ENCODE results near the gene YIPF2. TPM values are rescaled to one million over a fixed set of nuclear protein-coding genes. Genes with fewer than 3 reads are reported as not detected.
A peak's percentile ranks its signal among the peaks of the same experiment; 100 is the strongest.

Gene YIPF2
- total RNA-seq, 2 donors from 2014 or later: 23.4 to 34.3 TPM

- no peak overlapping the region for H3K4me3 ChIP-seq
- peaks cover 0 to 56% of the 10 kb centered on the region in 2 donors for H3K4me1 ChIP-seq
- H3K36me3 ChIP-seq: no peaks in the 10 kb centered on the region
- H3K27me3 ChIP-seq: no peaks in the 10 kb centered on the region
- H3K27ac ChIP-seq: no peak overlapping the region
- no peak for TF ChIP-seq CTCF (IDR thresholded peaks at IDR 0.05)
- H3K9me3 ChIP-seq: no peaks in the 10 kb centered on the region
- no peak for DNase-seq (ENCODE audit: low spot score)
Measured at GRCh38 chr19:10874024-10874423, 54.4 kb downstream of the YIPF2 start.

DNA sequence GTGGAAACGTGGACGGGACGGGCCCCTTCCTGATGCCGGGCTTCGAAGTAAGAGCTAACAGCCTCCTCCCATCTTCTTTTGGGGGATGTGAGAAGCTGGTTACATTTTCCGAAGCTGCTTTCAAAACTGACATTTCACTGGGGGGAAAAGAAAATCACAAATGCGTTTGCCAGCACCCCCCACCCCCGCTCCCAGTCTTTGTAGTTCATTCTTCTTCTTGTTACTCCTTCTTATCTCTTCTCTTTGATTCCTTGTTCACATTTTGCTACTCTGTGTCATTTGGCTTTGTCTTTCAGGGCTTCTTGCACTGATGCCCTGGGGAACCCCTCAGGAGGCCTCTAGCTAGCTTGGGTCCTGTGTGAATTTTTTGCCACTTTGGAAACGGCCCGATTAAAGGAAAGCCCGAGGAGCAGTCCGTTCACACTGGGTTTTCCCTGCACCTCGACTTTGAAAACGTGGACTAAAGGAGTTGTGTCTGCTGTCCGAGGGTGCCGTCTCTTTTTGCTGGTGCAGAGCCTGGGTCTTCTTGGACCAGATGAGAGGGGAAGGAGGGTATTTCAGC lies 55.8 kb downstream of the YIPF2 start:
- peak overlapping the region; percentile 80 to 83 for H3K27ac ChIP-seq
- H3K36me3 ChIP-seq: no peaks in the 10 kb centered on the region
- H3K4me1 ChIP-seq: peaks cover 0 to 42% of the 10 kb centered on the region in 2 donors

More for the DNA sequence above, 55.8 kb downstream of the YIPF2 start:
- TF ChIP-seq CTCF (IDR thresholded peaks at IDR 0.05): no peak
- no peaks in the 10 kb centered on the region for H3K27me3 ChIP-seq
- H3K4me3 ChIP-seq: peak overlapping the region; percentile 74 to 84
- no peaks in the 10 kb centered on the region for H3K9me3 ChIP-seq
- DNase-seq (ENCODE audit: low spot score): no peak

Other genes with a start within 250 kb of the YIPF2 start
- 10 to 100 TPM; 15.2 to 15.8 TPM for gene QTRT1, start 227.2 kb downstream of the YIPF2 start, total RNA-seq
- gene DNM2, start 210.6 kb downstream of the YIPF2 start, total RNA-seq: 100 to 1,000 TPM; 111 to 144 TPM
- gene TMED1, start 92.4 kb downstream of the YIPF2 start, total RNA-seq: 10 to 100 TPM; 39.3 to 50.9 TPM
- gene C19orf38, start 80.2 kb downstream of the YIPF2 start, total RNA-seq: 1 to 10 TPM in 1 of 2 donors, not detected in 1; 1.5 TPM
- gene CARM1, start 57.1 kb downstream of the YIPF2 start, total RNA-seq: 10 to 100 TPM; 15.3 to 19.8 TPM
- gene TIMM29, start 172 bp upstream of the YIPF2 start, total RNA-seq: 10 to 100 TPM; 16.5 to 22.0 TPM
- gene SMARCA4, start 32.4 kb upstream of the YIPF2 start, total RNA-seq: 10 to 100 TPM; 29.9 to 41.7 TPM
- gene LDLR, start 160.8 kb upstream of the YIPF2 start, total RNA-seq: 10 to 100 TPM; 13.8 to 15.9 TPM
- gene SPC24, start 227.1 kb upstream of the YIPF2 start, total RNA-seq: 1 to 10 TPM; 1.2 to 5.7 TPM

Measured in right atrium auricular region (tissue), 2 donors.